Adrenal gland (tissue), 5 donors: Measurements from ENCODE around the gene VSTM1.

ENCODE experiments used
- CTCF ChIP-seq, 6 experiments: fragments of 450-650 bp in 4 of 6; fragments of 200-600 bp in 2 of 6; sonication (generic) in 1 of 6; IDR thresholded peaks; 1 replicate in 5 of 6; 2 replicates in 1 of 6; pipeline versions ENCODE4 v1.5.1 to v1.8.0; 2016 to 2021; ENCODE audit warnings: antibody characterized with exemption in 6 of 6, mild to moderate bottlenecking in 2 of 6, moderate library complexity in 1 of 6
- POLR2A ChIP-seq, 2 donors: fragments of 450-650 bp; IDR thresholded peaks; one replicate each; pipeline ENCODE4 v1.6.1; 2017; ENCODE audit warnings: antibody characterized with exemption in 2 of 2, mild to moderate bottlenecking in 2 of 2, moderate library complexity in 1 of 2
- donor health status: DM: no; HTN: no; CAD: no.

- TF ChIP-seq CTCF (IDR thresholded peaks at IDR 0.05) (no peak), POLR2A (IDR thresholded peaks at IDR 0.05) (no peak)
Measured at GRCh38 chr19:54010474-54010873, 53.2 kb downstream of the VSTM1 start.
